Dermis microvascular lymphatic vessel endothelial cell (primary cell): ENCODE results near the gene TMEM263. TPM values are rescaled to one million over a fixed set of nuclear protein-coding genes. Genes with fewer than 3 reads are reported as not detected.

Experiments used
- DNase-seq, 2 donors: peaks; one replicate each; pipeline versions ENCODE4 v3.0.0 to v3.0.0-alpha.2; 2010; ENCODE audit warnings: low read depth in 2 of 2
- total RNA-seq: library from RNA; depleted of rRNA; stranded (reverse); fragments of >200 nt; gene quantifications from 2 replicates; pipeline ENCODE4 v1.2.1, GENCODE V29; 2014

TMEM263 gene
- total RNA-seq, 1 donor from 2014 or later, result 40.6 TPM

DNA sequence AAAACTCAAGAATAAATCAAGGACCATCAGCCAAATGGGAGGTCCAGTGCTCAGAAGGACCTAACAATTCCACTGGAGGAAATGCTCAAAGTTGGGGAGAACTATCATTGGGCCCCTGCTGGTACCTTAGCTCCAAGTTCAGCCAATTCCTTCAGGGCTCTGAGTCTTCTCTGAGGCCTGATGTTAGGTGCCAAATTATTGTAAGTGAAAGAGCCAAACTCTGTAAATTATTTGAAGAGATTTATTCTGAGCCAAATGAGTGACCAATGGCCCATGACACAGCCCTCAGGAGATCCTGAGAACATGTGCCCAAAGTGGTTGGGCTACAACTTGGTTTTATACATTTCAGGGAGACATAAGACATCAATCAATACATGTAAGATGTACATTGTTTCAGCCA, 8.2 kb upstream of the TMEM263 start:
- no peak for DNase-seq

DNA sequence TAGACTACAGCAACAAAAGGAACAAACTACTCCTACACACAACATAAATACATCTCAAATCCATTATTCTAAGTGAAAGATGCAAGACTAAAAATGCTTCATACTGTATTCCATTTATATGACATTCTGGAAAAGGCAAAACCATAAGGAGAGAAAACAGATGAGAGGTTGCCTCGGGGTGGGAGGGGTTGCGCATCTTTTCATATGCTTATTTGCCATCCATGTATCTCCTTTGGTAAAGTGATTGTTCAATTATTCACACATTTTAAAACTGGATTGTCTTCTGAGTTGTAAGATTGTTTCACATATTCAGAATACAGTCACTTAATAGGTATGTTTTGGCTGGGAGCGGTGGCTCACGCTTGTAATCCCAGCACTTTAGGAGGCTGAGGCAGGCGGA, 5.1 kb upstream of the TMEM263 start:
- no peak for DNase-seq

- DNase-seq, result no peak
Observed at GRCh38 chr12:106953352-106954250, 2.1 kb upstream of the TMEM263 start.

- DNase-seq, result peak; percentile 14 to 60
Observed at GRCh38 chr12:106954462-106955376, 988 bp upstream of the TMEM263 start.

DNA sequence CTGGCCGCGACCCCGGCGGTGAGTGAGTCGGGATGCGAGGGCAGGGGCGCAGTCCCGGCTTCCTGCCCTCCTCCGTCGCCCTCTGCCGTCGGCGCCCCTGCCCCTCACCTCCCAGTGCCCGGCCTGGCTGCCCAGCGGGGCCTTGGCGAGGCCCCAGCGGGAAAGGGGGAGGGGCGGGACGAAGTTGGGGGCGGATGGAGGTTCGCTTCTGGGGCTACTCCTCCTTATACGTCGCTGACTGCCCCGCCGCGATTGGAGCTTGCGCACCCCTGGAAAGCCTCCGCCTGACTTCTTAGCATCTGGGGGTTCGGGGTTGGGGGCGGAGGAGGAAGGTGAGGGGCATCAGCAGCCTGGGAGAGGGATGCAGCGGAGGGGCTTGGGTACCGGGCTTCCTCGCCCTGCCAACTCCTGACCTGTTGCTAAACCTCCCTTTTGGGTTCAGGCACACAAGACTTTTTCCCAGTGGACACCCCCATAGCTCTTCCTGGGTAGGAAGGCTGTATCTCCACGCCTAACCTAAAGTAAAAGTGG, 406 bp downstream of the TMEM263 start:
- DNase-seq, result peak in 1 of 2 donors; percentile 73

DNA sequence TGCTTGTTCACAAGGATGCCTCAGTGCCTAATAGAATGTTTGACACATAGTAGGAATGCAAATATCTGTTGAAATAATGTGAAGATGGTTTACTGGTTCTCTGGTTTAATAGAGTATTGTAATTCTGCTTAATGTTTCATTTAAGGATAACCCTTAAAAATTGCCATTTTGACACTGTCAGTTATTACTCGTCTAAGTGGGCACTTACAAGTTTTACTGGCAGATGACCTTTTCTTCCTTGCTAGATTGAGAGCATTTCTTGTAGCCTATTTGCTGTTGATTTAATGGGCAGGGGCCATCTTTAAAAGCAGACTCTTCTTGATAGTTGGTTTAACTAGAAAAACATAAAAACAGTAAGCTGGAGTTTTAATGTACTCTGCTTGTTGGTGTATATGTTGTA, 1.9 kb downstream of the TMEM263 start:
- DNase-seq, result no peak

GRCh38 chr12:106960443-106960842, 4.7 kb downstream of the TMEM263 start:
- no peak for DNase-seq

DNA sequence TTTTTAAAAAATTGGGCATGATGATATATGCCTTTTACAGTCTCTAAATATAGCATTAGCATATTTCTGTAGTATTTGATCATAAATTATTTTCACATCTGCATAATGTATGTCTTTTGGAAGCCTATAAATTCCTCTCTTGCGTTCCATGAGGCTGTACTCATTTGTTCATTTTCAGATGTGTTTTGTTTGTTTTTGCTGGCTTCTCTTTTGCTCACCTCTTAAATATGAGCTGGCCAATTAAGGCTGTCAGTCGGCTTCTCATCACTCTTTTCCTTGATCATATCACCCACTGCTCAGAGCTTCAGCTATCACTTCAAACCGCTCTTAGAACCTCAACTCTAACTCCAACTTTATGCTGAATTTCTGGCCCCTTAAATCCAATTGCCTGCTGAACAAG, 6.6 kb downstream of the TMEM263 start:
- no peak for DNase-seq

DNA sequence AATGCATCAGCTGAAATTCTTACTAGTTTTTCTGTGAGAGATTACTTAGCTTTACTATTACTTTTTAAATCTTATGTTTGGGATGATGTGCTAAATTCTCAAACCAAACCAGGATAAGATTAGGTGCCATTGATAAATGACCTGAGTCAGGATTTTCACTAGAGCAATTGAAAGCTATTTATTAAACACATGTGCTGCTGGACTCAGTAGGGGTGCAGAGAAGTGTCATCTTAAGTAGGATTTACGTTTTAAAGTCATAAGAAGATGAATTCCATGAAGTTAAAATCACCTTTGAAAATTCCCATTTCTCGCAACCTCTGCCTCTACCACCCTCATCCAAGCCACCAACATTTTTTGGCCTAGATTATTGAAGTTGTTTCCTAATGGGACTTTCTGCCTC, 8.8 kb downstream of the TMEM263 start:
- DNase-seq, result no peak

- no peak for DNase-seq
Observed at GRCh38 chr12:106971065-106971464, 15.4 kb downstream of the TMEM263 start.

DNA sequence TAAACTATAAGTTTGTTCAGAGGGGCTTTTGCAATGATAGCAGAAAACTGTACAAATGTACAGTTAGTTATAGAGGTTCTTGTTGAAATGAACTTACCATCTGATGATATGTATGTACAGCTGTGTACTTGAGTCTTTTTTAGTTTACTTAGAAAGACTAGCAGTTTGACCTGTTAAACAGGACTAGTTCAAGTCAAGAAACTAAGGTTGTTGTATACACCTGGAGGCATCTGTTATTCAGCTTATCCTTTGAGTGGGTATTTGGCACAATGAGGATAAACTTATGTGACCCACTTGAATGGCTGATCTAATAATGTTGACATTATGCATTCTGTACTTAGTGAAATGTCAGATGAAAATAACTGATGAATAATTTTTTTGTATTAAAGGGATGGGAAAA, 17.8 kb downstream of the TMEM263 start:
- DNase-seq, result no peak

DNA sequence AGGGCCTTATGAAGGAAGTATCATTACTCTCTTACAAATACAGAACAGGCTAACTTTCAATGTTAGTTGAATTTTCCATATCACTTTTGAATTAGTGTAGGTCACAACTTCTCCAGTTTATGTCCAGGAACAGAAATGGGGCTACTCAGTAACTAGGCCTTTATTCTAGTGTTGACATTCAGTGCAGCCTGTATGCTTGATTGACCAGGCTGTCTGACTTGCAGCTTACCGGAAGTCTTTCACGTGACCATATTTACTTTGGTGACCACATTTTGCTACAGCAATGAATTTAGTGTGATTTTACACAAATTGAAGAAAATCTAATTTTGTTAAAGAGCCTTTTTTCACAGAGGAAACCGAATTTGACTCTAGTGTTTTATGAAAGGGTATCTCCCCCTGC, 18.8 kb downstream of the TMEM263 start:
- no peak for DNase-seq

- DNase-seq, result no peak
Observed at GRCh38 chr12:106975098-106975497, 19.4 kb downstream of the TMEM263 start.

GRCh38 chr12:106975993-106976658, 20.4 kb downstream of the TMEM263 start:
- peak; percentile 20 to 77 for DNase-seq

DNA sequence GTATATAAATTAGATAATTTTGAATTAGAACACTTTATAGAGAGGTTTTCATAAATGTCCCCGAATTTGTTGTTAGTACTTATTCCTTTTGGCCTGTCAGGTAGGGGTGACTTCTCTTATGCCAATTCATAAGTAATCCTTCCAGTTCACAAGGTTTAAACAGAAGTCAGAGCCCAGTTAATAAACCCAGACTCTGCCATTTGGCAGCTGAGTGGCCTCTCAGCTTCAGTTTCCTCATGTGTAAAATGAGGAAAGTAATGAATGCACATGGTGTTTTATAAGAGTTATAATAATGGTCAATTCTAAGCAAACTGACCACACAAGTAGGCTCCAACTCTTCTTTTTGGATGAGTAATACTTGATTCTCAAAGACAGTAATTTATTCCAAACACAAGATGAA, 21.0 kb downstream of the TMEM263 start:
- DNase-seq, result no peak

GRCh38 chr12:106978035-106978800, 22.5 kb downstream of the TMEM263 start:
- DNase-seq, result peak in 1 of 2 donors; percentile 62

DNA sequence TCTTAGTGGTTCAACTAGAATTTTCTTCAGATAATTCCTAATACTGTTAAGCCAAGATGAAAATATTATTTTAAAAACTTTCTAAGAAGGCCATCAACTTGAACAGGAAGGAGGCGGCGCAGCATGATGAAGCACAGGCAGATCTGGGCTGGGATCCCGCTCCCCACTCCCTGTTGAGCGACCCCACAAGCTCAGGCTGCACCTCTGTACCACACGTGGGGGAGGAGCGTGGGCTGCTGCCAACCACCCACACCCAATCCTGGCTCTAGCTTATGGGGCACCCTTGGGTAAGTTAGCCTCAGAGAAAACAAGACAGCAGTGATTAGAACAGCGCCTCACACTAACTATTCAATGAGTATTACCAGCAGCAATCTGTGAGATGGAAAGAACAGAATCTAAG, 25.2 kb downstream of the TMEM263 start:
- DNase-seq, result no peak

- peak in 1 of 2 donors; percentile 71 for DNase-seq
Observed at GRCh38 chr12:106981788-106982187, 26.1 kb downstream of the TMEM263 start.

- DNase-seq, result no peak
Observed at GRCh38 chr12:106982229-106982628, 26.5 kb downstream of the TMEM263 start.

GRCh38 chr12:106984588-106985137, 29.0 kb downstream of the TMEM263 start:
- no peak for DNase-seq
